Measurements from ENCODE around the gene GNAS-AS1.

Gene GNAS-AS1

DNA sequence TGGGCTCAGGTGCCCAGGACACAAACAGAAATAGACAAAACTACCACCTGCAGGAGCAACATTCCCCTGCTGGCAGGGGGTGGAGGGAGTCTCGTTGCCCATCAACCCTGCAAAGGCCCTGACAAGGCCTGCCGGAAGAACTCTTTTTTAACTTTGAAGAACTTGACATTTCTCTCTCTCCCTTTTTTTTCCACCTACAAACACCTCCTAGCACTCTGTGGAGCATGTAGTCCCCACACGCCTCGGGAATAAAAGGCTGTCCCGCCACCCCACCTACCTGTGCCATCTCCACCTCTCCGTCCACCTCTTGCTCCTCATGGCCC is 54.8 kb downstream of the GNAS-AS1 start:
- peaks cover 4% of the 10 kb centered on the region for H3K27me3 ChIP-seq (ENCODE audit: insufficient read depth, insufficient read length)
- TF ChIP-seq ZNF274 (IDR thresholded peaks at IDR 0.05; ENCODE audit: low read depth, low read length) (no peak), SUZ12 (IDR thresholded peaks at IDR 0.05; ENCODE audit: extremely low read depth, insufficient read depth, insufficient read length) (no peak), YY1 (IDR thresholded peaks at IDR 0.05; ENCODE audit: insufficient read depth, insufficient read length) (no peak)
- peaks cover 16% of the 10 kb centered on the region for H3K4me1 ChIP-seq (ENCODE audit: insufficient read depth, insufficient read length)
- no peaks in the 10 kb centered on the region for H3K36me3 ChIP-seq (ENCODE audit: insufficient read depth, insufficient read length, low read length)
- no peak for DNase-seq (ENCODE audit: low read depth, low spot score)
- H3K9me3 ChIP-seq (ENCODE audit: insufficient read depth, low read length): no peaks in the 10 kb centered on the region
- H3K9ac ChIP-seq (ENCODE audit: insufficient read length, low read depth): no peak overlapping the region
- H3K4me3 ChIP-seq (ENCODE audit: insufficient read length, low read depth): no peak overlapping the region

- Histone ChIP-seq H3K27me3 (ENCODE audit: insufficient read depth, insufficient read length) (peaks cover 4% of the 10 kb centered on the region), H3K4me3 (ENCODE audit: insufficient read length, low read depth) (no peak overlapping the region), H3K4me1 (ENCODE audit: insufficient read depth, insufficient read length) (peaks cover 15% of the 10 kb centered on the region), H3K9me3 (ENCODE audit: insufficient read depth, low read length) (no peaks in the 10 kb centered on the region), H3K36me3 (ENCODE audit: insufficient read depth, insufficient read length, low read length) (no peaks in the 10 kb centered on the region), H3K9ac (ENCODE audit: insufficient read length, low read depth) (no peak overlapping the region)
- TF ChIP-seq ZNF274 (IDR thresholded peaks at IDR 0.05; ENCODE audit: low read depth, low read length) (no peak), YY1 (IDR thresholded peaks at IDR 0.05; ENCODE audit: insufficient read depth, insufficient read length) (no peak), SUZ12 (IDR thresholded peaks at IDR 0.05; ENCODE audit: extremely low read depth, insufficient read depth, insufficient read length) (no peak)
- no peak for DNase-seq (ENCODE audit: low read depth, low spot score)
These were observed 55.4 kb downstream of the GNAS-AS1 start for GRCh38 chr20:58795181-58795922.

DNA sequence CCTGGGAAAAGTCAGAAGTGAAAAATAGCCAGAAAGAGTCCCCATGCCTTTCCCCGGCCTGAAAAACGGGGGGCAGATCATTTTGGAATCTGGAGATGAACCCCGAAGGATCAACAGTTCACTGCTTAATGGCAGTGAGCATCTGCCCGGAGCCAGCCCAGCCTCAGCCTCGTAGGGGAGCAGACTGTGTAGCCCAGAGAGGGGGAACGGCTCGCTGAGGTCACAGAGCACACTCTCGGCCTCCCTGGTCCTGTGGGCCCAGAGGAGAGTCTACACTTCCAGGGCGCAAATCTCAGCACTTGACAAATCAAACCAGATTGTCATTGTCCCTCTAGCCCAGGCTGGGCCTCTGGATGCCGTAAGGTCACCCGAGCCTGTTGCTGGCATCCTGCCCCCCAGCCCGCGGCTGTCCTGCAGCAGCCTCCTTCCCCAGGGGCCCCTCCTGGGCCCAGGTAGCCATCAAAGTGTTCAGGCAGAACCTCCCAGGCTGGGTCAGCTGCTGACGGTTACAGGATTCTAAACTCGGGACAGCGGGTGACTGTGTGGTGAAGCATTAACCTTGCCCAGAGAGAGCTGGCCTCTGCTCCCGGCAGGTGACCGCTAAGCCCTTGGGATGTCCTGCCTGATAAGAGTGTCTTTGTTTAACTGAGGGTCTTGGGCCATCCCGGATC is 56.1 kb downstream of the GNAS-AS1 start:
- Histone ChIP-seq H3K4me1 (ENCODE audit: insufficient read depth, insufficient read length) (peaks cover 17% of the 10 kb centered on the region), H3K9ac (ENCODE audit: insufficient read length, low read depth) (no peak overlapping the region), H3K36me3 (ENCODE audit: insufficient read depth, insufficient read length, low read length) (no peaks in the 10 kb centered on the region), H3K4me3 (ENCODE audit: insufficient read length, low read depth) (no peak overlapping the region), H3K9me3 (ENCODE audit: insufficient read depth, low read length) (no peaks in the 10 kb centered on the region), H3K27me3 (ENCODE audit: insufficient read depth, insufficient read length) (peaks cover 4% of the 10 kb centered on the region)
- no peak for DNase-seq (ENCODE audit: low read depth, low spot score)
- TF ChIP-seq YY1 (IDR thresholded peaks at IDR 0.05; ENCODE audit: insufficient read depth, insufficient read length): no peak
- TF ChIP-seq ZNF274 (IDR thresholded peaks at IDR 0.05; ENCODE audit: low read depth, low read length): no peak
- no peak for TF ChIP-seq SUZ12 (IDR thresholded peaks at IDR 0.05; ENCODE audit: extremely low read depth, insufficient read depth, insufficient read length)

DNA sequence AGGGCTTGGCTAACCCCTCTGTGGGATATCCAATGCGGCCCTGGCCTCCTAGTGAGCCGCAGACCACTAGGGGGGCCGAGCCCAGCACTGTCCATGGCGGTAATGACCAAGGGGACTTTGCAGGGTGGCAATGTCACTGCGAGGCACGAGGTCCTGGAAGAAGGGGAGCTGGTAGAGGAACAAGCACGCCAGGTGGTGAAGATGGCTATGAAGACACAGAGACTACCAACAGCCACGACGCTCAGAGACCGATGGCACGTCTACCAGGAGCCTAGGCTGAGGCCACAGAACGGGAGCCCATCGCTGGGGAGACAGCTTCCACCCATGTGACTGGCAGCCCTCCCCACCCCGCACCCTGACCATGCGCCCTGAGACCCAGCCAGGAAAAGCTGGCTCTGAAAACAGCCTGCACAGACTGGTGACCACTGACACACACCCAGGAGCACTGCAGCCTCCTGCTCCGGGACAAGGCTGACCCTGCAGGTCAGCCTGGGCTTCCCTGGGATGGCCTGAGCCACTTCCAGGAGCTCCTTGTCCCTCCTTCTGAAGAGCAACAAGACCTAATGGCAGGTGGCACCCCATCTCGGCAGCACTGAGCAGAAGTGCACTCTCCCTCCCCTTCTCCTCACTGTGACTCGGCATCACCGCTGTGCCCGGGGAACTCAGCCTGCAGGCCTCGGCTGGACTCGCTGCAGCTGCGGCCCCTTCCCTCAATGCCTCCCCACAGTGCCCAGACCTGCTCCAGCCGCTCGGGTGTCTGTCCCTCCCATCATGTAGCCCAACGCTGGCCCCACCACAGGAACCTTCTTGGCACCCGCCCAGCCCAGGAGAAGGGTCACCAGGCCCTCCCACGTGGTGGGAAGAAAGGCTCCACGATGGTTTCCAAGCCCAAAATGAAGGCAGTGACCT is 56.9 kb downstream of the GNAS-AS1 start:
- DNase-seq (ENCODE audit: low read depth, low spot score): no peak
- Histone ChIP-seq H3K36me3 (ENCODE audit: insufficient read depth, insufficient read length, low read length) (no peaks in the 10 kb centered on the region), H3K9me3 (ENCODE audit: insufficient read depth, low read length) (no peaks in the 10 kb centered on the region), H3K9ac (ENCODE audit: insufficient read length, low read depth) (no peak overlapping the region), H3K27me3 (ENCODE audit: insufficient read depth, insufficient read length) (peaks cover 4% of the 10 kb centered on the region), H3K4me1 (ENCODE audit: insufficient read depth, insufficient read length) (peaks cover 18% of the 10 kb centered on the region), H3K4me3 (ENCODE audit: insufficient read length, low read depth) (no peak overlapping the region)
- TF ChIP-seq SUZ12 (IDR thresholded peaks at IDR 0.05; ENCODE audit: extremely low read depth, insufficient read depth, insufficient read length): no peak
- TF ChIP-seq YY1 (IDR thresholded peaks at IDR 0.05; ENCODE audit: insufficient read depth, insufficient read length): no peak
- TF ChIP-seq ZNF274 (IDR thresholded peaks at IDR 0.05; ENCODE audit: low read depth, low read length): no peak

- Histone ChIP-seq H3K9ac (ENCODE audit: insufficient read length, low read depth) (no peak overlapping the region), H3K4me1 (ENCODE audit: insufficient read depth, insufficient read length) (peaks cover 18% of the 10 kb centered on the region), H3K9me3 (ENCODE audit: insufficient read depth, low read length) (no peaks in the 10 kb centered on the region), H3K36me3 (ENCODE audit: insufficient read depth, insufficient read length, low read length) (no peaks in the 10 kb centered on the region), H3K4me3 (ENCODE audit: insufficient read length, low read depth) (no peak overlapping the region), H3K27me3 (ENCODE audit: insufficient read depth, insufficient read length) (peaks cover 4% of the 10 kb centered on the region)
- DNase-seq (ENCODE audit: low read depth, low spot score): no peak
- TF ChIP-seq SUZ12 (IDR thresholded peaks at IDR 0.05; ENCODE audit: extremely low read depth, insufficient read depth, insufficient read length) (no peak), YY1 (IDR thresholded peaks at IDR 0.05; ENCODE audit: insufficient read depth, insufficient read length) (no peak), ZNF274 (IDR thresholded peaks at IDR 0.05; ENCODE audit: low read depth, low read length) (no peak)
These were observed 58.3 kb downstream of the GNAS-AS1 start for GRCh38 chr20:58792426-58792825.

GRCh38 chr20:58791286-58791685 is 59.4 kb downstream of the GNAS-AS1 start:
- Histone ChIP-seq H3K9ac (ENCODE audit: insufficient read length, low read depth) (no peak overlapping the region), H3K27me3 (ENCODE audit: insufficient read depth, insufficient read length) (peaks cover 2% of the 10 kb centered on the region), H3K36me3 (ENCODE audit: insufficient read depth, insufficient read length, low read length) (no peaks in the 10 kb centered on the region), H3K4me1 (ENCODE audit: insufficient read depth, insufficient read length) (peaks cover 17% of the 10 kb centered on the region), H3K4me3 (ENCODE audit: insufficient read length, low read depth) (no peak overlapping the region), H3K9me3 (ENCODE audit: insufficient read depth, low read length) (no peaks in the 10 kb centered on the region)
- no peak for DNase-seq (ENCODE audit: low read depth, low spot score)
- TF ChIP-seq YY1 (IDR thresholded peaks at IDR 0.05; ENCODE audit: insufficient read depth, insufficient read length): no peak
- no peak for TF ChIP-seq ZNF274 (IDR thresholded peaks at IDR 0.05; ENCODE audit: low read depth, low read length)
- no peak for TF ChIP-seq SUZ12 (IDR thresholded peaks at IDR 0.05; ENCODE audit: extremely low read depth, insufficient read depth, insufficient read length)

Measured in NT2/D1 (cell line).